Stimulated activated CD8-positive, alpha-beta memory T cell treated with anti-CD3 and anti-CD28 coated beads, Interleukin-12 subunit alpha, Interleukin-12 subunit beta, amount 100 ng/mL, for 24 hours (primary cell): Measurements from ENCODE around the gene APOL1.
A peak's percentile ranks its signal among the peaks of the same experiment; 100 is the strongest.
"Not testable (repeated sequence)": the region's sequence is repeated elsewhere in the genome, so short reads cannot be mapped to it uniquely, and the experiment has no call there.

Experiments used
- DNase-seq: peaks from one replicate; pipeline ENCODE4 v3.0.0-alpha.2; 2020; ENCODE audit errors: extremely low read depth

The APOL1 gene

DNA sequence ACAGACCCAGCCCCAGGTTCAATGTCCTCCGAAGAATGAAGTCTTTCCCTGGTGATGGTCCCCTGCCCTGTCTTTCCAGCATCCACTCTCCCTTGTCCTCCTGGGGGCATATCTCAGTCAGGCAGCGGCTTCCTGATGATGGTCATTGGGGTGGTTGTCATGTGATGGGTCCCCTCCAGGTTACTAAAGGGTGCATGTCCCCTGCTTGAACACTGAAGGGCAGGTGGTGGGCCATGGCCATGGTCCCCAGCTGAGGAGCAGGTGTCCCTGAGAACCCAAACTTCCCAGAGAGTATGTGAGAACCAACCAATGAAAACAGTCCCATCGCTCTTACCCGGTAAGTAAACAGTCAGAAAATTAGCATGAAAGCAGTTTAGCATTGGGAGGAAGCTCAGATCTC, 14.1 kb downstream of the APOL1 start:
- DNase-seq, result no peak

DNA sequence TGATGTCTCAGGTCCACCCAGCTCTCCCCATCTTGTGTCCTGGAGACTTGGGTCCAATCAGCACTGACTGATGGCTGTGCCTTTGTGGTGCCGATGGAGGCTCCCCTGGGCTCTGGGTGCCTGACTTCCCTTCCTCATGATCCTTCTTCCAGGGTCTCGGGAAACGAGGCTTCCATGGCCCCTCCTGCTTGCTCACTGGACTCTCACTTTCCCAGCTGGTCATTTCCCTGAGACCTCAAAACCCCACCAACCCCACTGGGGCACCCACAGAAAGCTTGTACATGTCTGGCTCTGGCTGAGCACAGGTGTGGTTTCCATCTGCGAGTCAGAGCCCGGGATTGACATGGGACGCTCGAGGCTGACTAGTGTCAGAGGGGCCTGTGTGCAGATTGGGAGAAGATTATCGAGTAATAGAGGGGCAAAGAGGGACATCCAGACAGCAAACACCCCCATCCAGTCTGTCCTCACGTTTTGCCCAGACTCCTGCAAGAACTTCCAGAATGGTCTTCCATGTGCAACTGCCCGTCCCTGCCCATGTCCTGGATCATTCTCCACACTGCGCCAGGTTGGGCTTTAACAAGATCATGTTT, 15.1 kb downstream of the APOL1 start:
- DNase-seq, result no peak

DNA sequence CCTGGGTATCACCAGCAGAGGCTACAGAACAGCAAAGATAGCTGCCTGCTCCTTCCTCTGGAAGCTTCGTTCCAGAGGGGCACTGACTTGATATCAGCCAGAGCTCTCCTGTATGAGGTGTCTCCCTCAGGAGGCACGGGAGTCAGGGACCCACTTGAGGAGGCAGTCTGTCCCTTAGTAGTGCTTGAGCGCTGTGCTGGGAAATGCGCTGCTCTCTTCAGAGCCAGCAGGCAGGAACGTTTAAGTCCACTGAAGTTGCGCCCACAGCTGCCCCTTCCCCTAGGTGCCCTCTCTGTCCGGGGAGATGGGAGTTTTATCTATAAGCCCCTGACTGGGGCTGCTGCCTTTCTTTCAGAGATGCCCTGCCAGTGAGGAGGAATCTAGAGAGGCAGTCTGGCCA, 18.3 kb downstream of the APOL1 start:
- DNase-seq, result not testable (repeated sequence)

DNA sequence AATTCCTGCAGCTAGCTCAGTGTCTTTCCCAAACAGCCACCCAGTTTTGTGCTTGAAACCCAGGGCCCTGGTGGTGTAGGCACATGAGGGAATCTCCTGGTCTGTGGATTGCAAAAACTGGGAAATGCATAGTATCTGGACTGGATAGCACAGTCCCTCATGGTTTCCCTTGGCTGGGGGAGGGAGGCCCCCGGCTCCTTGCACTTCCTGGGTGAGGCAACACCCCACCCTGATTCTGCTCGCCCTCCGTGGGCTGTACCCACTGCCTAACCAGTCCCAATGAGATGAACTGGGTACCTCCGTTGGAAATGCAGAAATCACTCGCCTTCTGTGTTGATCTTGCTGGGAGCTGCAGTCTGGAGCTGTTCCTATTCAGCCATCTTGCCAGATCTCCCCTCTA, 19.0 kb downstream of the APOL1 start:
- not testable (repeated sequence) for DNase-seq

DNA sequence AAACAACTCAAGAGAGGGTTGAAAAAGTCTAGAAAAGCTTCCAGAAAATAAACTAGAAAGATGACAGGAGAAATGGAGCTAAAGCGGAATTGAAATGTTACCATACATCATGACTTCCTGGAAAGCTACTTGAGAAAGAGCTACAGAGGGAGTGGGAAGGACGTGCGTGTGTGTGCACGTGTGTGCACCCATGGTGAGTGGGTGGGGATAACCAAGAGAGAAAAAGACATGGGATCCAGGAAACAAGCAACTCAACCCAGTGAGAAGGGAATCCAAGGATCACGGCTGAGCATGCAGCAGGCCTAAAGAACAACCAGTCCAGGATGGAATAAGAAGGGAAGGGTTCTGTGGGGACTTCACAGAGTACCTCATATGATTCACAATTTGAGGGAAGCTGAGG, 21.6 kb downstream of the APOL1 start:
- no peak for DNase-seq

DNA sequence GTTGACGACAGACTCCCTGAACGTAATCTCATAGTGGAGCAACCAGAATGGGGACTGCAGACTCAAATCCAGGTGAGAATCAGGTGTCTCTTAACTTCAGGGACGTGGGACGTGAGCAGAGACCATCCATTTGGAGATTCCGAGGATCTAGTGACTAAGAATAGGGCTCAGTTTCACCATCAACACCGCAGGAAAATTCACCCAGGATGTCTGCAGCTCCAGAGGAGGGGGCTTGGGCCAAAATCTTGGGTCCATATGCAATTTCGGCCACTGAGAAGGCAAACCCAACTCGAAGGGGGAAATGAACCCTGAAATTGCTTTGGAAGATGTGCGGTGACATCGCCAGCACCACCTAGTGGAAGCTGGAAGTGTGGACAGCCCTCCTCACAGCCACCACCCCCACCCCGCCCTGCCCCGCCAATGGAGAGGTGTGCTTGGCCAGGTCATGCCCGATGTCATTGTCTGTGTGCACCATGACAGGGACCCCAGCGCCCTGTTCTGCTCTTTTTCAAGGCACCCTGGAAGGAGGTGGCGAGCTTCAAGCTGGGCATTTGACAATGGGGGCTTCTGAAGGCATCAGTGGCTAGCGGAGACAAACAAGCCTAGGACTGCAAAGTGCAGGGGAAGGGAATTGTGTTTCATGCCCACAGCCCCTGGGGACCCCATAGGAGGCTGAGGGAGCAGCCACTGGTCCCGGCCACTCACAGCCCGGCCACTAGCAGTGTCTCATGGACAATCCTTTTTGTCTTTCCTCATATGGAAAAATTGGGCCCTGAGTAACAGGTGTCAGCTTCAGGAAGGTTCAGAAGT, 24.8 kb downstream of the APOL1 start:
- peak; percentile 33 for DNase-seq

DNA sequence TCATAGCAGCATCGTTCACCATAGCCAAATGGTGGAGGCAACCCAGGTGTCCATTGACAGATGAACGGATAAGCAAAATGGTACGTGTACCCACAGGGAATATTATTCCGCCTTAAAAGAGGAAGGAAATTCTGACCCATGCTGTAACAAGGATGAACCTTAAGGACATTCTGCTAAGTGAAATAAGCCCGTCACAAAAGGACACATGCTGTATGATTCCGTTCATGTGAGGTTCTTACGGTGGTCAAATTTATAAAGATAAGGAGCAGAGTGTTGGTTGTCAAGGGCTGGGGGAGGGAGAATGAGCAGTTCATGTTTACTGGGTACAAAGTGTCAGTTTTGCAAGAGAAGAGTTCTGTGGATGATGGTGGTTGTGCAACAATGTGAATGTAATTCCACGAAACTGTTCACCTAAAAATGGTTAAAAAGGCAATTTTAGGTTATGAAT, 26.3 kb downstream of the APOL1 start:
- DNase-seq, result no peak

DNA sequence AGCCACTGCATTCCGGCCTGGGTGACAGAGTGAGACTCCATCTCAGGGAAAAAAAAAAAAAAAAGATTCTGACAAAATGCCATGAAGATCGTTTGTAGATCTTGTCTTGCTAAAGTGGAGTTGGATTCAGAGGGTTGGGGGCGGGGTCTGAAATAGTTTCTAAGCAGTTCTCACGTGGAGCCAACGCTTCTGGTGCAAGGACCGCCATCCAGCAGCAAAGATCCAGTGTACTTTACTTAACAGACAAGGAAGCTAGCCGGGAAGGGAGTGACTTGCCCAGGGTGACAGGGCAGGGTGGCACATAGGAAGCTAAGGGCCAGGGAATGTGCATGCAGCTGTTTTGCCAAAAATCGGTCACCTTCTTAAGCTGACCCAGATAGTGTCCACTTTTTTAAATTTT, 27.4 kb downstream of the APOL1 start:
- no peak for DNase-seq

DNA sequence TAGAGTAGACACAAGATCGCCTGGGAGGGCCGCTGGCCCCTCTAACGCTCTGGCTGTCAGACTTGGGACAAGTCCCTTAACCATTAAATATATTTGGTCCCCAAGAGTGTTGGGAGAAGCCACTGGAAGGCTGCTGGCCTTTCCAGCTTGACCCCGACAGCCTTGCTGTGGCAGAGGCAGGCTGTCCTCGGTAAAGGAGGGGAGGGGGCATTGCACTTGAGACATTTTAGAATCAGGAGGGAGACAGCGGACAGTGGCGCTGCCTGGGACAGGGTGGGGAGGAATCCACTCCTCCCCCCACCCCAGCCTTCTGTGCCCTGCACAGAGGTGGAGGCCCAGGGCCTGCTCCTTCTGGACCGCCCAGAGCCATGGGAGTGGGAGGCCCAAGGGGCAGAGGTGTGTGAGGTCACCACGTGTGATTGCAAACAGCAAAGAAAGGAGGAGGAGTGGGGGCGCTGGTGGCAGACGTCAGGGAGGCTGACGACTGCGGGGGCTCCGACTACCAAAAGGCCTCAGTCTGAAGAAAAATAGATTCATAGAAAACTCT, 28.9 kb downstream of the APOL1 start:
- no peak for DNase-seq

DNA sequence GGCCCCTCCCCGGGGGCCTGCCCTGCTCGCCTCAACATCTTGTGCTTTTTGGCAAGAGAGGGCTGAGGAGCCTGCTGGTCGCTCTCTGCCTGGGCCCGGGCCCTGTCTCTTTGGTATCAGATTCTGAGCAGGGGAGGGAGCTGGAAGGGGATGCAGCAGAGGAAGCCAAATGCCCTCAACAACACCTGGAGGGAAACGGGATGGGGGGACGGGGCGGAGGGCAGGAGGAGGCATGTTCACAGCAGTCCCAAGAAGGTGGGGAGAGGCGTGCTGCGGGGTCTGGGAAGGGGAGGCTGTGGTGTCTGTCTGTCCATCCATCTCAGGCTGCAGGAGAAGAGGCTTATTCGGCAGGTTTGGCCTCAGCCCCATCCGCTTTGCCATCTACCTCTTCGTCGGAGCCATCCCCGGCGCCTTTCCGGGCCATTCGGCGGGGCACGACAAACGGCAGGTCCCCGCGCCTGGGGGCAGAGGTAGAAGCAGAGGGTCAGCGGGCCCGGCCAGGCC, 29.4 kb downstream of the APOL1 start:
- DNase-seq, result no peak

DNA sequence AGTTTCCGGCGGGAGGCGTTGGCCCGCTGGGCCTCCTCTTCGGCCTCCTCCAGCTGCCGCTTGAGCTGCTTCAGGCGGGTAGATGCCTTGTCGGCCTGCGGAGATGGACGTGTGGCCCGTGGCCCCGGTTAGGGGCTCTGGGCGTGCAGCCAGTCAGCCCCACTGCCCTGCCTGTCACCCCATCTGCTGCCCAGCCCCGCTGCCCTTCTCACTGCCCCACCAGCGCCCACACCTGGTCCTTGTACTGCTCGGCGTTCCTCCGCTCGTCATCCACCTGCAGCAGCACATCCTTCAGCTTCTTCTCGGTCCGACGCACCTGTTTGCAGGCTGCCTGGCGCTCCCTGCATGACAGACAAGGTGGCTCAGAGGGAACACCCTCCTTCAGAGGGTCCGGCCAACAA, 31.2 kb downstream of the APOL1 start:
- DNase-seq, result no peak

DNA sequence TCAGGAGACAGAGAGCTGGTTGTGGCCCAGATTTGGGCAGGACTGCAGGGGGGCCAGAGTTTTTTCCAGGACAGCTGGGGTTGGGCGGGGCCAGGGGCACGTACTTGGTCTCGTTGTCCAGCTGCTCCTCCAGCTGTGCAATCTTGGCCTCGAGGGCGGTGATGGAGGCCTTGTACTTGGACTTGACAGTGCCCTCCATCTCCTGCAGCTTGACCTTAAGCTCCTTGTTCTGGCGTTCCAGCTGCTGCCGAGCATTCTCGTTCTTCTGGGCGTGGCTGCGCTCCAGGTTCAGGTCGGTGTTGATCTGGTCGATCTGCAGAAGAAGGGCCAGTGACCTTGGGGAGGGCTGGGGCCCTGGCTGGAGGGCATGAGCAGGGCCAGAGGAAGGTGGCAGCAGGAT, 32.1 kb downstream of the APOL1 start:
- no peak for DNase-seq

DNA sequence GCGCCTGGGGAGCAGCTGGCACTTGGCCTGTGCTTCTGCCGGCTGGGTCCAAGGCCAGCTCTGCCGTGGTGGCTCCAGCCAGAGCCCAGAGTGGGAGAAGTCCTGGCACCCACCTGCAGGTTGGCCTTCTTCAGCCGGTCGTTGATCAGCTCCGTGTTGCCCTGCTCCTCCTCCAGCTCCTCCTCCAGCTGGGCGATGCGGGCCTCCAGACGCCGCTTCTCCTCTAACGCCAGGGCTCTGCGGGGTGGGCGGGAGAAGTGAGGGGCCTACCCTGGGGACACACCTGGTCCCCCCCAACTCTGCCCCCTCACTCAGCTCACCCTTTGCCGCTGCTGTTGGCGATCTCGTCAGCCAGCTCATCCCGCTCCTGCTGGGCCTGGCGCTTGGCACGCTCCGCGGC, 32.6 kb downstream of the APOL1 start:
- DNase-seq, result no peak

DNA sequence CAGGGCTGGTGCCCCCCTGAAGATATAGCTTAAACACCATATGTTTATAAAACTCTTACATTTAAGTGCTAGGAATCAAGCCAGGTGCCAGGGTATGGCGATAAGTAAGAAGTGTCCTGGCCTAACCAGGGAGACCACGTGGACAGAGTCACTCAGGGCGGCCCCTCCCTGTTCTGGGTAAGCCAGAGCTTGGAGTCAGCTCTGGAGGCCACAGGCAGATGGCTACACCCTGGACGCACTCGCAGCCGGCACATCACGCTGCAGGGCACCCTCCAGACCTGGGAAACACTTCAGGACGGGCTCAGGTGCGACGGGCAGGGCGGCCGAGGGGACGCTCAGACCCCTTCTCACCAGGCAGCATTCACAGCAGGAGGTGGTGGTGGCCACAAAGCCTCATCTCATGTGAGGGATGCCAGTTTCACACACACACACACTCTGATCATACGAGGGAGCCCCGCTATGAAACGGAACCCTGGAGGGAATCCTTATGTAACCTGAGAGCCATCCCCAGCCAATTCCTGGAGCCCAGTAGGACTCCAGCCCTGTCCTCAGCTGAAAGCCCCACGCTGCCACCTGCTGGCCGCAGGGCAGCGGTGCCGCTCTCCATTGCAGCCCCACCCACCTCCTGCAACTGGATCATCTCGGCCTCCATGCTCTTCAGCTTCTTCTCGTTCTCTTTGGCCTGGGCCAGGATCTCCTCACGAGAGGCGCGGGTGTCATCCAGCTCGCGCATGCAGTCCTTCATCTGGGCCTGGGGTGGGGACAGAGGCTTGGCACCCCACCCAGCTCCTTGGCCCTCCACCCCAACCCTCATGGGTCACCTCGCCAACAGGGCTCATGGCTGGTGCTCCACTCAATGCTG, 33.4 kb downstream of the APOL1 start:
- DNase-seq, result peak; percentile 26

DNA sequence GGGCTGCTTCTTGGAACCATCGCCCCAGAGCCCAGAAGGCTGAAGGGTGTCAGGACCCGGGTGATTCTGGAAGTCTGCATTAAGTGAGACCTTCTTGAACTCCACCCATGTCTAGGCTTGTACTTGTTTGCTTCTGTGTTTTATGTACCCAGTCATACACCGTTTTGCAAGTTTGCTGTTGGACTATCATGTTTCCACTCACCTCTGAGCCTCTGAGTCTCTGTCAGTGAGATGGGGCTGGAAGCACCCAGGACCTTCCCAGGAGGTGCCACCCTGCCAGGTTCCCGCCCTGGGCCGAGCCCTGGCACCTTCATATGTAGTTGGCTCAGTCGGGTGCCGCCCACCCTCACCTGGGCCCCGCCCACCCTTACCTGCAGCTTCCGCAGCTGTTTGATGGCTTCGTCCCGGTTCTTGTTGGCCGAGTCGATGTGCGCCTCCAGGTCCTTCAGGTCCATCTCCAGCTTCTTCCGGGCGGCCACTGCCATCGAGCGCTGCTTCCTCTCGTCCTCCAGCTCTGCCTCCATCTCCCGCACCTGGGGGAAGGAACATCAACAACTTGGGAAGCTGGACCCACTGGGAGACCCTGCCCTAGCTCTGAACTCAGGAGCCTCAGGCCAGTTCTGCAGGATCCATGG, 35.1 kb downstream of the APOL1 start:
- DNase-seq, result no peak

DNA sequence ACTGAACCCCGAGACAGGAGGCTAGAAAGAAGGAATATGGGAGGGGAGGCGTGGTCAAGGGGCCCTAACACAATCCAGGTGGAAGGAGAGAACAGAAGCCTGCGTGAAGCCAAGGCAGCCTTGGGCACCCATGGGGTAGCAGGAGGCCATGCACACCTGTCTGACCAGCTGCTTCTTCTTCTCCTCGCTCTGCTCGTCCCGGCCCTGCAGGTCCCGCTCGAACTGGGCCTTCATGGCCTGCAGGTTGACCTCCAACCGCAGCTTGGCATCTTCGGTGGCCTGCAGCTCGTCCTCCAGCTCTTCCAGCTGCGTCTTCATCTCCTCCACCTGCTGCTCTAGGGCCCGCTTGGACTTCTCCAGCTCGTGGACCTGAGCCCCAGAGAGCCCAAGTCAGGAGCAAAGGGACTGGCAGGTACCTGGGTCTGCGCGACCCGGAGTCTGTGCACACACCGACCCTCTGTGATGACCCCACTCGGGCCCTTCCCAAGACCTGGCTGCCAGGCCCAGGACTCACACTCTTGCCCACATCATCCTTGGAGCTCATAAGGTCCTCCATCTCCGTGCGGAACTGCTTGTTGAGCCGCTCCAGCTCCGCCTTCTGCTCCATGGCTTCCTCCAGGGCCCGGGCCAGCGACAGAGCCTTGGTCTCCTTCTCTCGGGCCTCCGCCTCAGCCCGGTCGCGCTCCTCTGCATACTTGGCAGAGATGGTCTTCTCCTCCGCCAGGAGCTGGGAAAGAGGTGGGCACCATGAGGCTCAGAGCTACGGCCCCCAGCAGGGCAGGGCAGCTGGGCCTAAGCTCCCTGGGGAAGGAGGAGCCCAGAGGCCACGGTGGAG, 35.9 kb downstream of the APOL1 start:
- DNase-seq, result no peak

DNA sequence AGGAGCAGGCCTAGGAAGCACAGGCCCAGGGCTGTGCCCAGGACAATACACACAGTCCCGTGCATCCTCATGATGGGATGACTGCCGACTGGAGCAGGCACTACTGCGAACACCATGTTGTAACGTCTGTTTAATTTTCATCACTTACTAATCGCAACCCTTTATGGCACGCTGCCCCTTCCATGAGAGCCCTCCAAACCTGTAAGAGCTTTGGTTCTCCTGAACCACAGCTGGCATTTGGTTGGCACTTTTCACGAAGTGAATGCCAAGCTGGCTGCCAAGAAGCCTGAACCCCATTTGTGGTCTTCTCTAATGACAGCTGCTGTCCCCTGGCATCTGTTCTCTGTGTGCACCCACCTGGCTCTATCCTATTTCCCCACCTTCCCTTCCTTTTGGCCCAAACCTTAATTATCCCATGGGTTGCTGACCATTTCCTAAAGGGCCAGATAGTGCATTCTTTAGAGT, 36.5 kb downstream of the APOL1 start:
- DNase-seq, result no peak

DNA sequence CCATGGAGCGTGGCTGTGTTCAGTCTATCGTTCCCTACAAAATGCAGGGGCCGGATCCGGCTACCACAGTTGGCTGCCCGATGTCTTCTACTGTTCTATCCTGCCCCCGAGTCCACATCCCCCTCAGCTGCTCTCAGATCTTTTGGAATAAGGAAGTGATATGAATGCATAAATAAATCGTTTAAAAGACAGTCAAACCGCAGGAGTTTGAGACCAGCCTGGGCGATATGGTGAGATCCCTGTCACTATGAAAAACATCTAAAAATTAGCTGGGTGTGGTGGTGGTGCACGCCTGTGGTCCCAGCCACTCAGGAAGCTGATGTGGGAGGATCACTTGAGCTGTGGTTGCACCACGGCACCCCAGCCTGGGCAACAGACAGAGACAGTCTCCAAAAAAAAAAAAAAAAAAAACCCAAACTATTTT, 37.0 kb downstream of the APOL1 start:
- not testable (repeated sequence) for DNase-seq

DNA sequence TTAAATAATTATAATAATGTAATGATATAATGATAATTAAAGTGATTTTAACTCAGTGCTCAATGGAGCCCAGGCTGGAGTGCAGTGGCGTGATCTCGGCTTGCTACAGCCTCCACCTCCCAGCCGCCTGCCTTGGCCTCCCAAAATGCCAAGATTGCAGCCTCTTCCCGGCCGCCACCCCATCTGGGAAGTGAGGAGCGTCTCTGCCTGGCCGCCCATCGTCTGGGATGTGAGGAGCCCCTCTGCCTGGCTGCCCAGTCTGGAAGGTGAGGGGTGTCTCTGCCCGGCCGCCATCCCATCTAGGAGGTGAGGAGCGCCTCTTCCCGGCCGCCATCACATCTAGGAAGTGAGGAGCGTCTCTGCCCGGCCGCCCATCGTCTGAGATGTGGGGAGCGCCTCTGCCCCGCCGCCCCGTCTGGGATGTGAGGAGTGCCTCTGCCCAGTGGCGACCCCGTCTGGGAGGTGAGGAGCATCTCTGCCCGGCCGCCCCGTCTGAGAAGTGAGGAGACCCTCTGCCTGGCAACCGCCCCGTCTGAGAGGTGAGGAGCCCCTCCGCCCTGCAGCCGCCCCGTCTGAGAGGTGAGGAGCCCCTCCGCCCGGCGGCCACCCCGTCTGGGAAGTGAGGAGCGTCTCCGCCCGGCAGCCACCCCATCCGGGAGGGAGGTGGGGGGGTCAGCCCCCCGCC, 37.6 kb downstream of the APOL1 start:
- DNase-seq, result not testable (repeated sequence)
